Measurements from ENCODE around the gene YES1.

Gene YES1

DNA sequence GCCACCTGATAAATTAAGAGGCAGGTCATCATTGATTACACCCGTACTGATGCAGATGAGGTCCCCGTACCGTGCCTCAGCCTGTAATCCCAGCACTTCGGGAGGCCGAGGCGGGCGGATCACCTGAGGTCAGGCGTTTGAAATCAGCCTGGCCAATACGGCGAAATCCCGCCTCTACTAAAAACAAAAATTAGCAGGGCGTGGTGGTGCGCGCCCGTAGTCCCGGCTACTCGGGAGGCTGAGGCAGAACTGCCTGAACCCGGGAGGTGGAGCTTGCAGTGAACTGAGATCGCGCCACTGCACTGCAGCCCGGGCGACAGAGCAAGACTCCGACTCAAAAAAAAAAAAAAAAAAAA lies 98.9 kb downstream of the YES1 start:
- Histone ChIP-seq H3K27ac (ENCODE audit: low read length) (no peak overlapping the region), H3K9me3 (ENCODE audit: insufficient read depth, low read length) (no peaks in the 10 kb centered on the region), H3K9ac (ENCODE audit: low read length) (no peak overlapping the region; the same call in 1 of the 2 replicates), H3K4me1 (ENCODE audit: low read length) (peaks cover 5% of the 10 kb centered on the region), H3K4me3 (ENCODE audit: low read length) (peak overlapping the region; percentile 90), H3K36me3 (replicated peaks; ENCODE audit: low read depth, low read length) (peaks cover 9% of the 10 kb centered on the region), H2AFZ (ENCODE audit: low read depth, low read length) (peak overlapping the region; percentile 88), H3K4me2 (ENCODE audit: low read length) (peak overlapping the region; percentile 56), H3K79me2 (ENCODE audit: low read length) (peaks cover 39% of the 10 kb centered on the region), H3K27me3 (ENCODE audit: low read depth, low read length) (no peaks in the 10 kb centered on the region), H4K20me1 (ENCODE audit: insufficient read depth, low read length) (peaks cover 20% of the 10 kb centered on the region)
- TF ChIP-seq, protein P1, sequence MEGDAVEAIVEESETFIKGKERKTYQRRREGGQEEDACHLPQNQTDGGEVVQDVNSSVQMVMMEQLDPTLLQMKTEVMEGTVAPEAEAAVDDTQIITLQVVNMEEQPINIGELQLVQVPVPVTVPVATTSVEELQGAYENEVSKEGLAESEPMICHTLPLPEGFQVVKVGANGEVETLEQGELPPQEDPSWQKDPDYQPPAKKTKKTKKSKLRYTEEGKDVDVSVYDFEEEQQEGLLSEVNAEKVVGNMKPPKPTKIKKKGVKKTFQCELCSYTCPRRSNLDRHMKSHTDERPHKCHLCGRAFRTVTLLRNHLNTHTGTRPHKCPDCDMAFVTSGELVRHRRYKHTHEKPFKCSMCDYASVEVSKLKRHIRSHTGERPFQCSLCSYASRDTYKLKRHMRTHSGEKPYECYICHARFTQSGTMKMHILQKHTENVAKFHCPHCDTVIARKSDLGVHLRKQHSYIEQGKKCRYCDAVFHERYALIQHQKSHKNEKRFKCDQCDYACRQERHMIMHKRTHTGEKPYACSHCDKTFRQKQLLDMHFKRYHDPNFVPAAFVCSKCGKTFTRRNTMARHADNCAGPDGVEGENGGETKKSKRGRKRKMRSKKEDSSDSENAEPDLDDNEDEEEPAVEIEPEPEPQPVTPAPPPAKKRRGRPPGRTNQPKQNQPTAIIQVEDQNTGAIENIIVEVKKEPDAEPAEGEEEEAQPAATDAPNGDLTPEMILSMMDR (IDR thresholded peaks at IDR 0.05; ENCODE audit: low read depth, low read length): no peak
- TF ChIP-seq EZH2phosphoT487 (IDR thresholded peaks at IDR 0.05; ENCODE audit: low read depth): no peak

DNA sequence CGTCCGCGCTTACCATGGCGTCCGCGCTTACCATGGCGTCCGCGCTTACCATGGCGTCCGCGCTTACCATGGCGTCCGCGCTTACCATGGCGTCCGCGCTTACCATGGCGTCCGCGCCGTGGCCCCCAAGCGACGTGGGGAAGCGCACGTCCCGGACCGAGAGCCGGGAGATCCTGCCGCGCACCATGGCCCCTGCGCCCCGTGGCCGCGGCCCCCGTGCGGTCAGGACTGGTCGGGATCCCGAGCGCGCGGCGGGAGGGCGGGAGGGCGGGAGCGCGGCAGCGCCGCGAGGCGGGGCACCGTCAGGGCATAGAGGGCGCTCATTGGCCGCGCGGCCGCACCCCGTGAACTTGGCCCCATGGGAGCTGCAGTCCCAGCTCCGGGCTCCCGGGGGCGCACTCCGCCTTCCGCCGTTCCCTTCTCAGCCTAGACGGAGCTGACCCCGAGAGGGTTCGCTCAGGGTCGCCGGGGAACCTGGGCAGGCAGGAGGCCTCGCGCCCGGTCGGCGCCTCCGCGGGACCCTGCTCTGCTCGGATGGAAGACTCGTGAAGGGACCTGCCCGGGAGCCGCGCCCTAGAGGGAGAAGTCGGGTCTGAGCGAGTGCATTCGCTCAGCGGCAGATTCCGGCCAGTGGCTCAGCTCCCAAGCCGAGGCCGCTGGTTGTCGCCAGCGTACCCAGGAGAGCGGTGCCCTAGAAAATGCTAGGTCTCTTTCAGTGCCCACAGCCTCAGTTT lies 99.5 kb downstream of the YES1 start, which contains the start of gene ENOSF1:
Gene ENOSF1 (minus strand): TSS at position 230 of the 734 bp plus-strand sequence. CDS start 43 bp downstream, at position 187.
- TF ChIP-seq, protein P1 (IDR thresholded peaks at IDR 0.05; ENCODE audit: low read depth, low read length): peak; percentile 61
- no peak for TF ChIP-seq EZH2phosphoT487 (IDR thresholded peaks at IDR 0.05; ENCODE audit: low read depth)
- Histone ChIP-seq H3K27ac (ENCODE audit: low read length) (peak within 1 kb of the TSS; percentile 64), H3K9ac (ENCODE audit: low read length) (peak within 1 kb of the TSS; percentile 96)

DNA sequence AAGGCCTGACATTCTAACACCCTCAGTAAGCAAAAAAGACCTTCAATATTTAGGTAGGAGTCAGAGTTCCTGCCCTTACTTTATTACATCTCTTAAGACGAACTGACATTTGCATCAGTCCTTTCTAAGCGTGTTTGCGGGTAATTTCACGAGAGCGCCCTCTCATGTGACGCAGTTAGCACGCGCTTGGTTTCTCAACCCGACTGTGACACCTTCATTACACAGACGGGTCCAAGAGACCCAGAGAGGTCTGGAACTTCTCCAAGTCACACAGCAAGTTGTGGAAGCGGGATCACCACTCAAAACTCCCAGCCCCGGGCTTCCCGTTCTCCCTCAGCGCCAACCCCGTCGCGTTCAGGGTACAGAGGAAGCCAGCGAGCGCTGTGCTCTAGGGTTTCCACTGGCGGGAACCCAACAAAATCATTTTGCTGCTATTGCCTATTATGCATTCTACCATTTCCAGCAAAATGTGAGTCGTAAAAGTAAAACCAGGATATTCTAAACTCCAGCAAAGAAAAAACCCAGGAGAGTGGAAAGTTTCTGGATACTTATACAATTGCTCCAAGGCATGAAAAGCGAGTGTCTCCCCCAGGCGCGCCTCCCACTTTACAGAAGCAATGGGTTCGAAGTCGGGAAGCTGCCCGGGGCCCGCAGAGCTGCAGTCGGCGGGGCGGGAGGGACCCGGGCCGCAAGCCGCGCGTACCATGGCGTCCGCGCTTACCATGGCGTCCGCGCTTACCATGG lies 100.2 kb downstream of the YES1 start:
- peaks cover 45% of the 10 kb centered on the region for H3K79me2 ChIP-seq (ENCODE audit: low read length)
- peak overlapping the region; percentile 59 for H2AFZ ChIP-seq (ENCODE audit: low read depth, low read length)
- TF ChIP-seq EZH2phosphoT487 (IDR thresholded peaks at IDR 0.05; ENCODE audit: low read depth): no peak
- TF ChIP-seq, protein P1 (IDR thresholded peaks at IDR 0.05; ENCODE audit: low read depth, low read length): peak; percentile 45

More for the DNA sequence above, 99.5 kb downstream of the YES1 start, which contains the start of gene ENOSF1:
- Histone ChIP-seq H3K4me3 (ENCODE audit: low read length) (peak within 1 kb of the TSS; percentile 90), H2AFZ (ENCODE audit: low read depth, low read length) (peak within 1 kb of the TSS; percentile 88), H3K4me1 (ENCODE audit: low read length) (peaks cover 5% of the 10 kb centered on the region), H3K36me3 (replicated peaks; ENCODE audit: low read depth, low read length) (peaks cover 9% of the 10 kb centered on the region), H3K27me3 (ENCODE audit: low read depth, low read length) (no peaks in the 10 kb centered on the region), H3K9me3 (ENCODE audit: insufficient read depth, low read length) (no peaks in the 10 kb centered on the region), H3K4me2 (ENCODE audit: low read length) (peak within 1 kb of the TSS; percentile 99), H4K20me1 (ENCODE audit: insufficient read depth, low read length) (peaks cover 20% of the 10 kb centered on the region), H3K79me2 (ENCODE audit: low read length) (peaks cover 41% of the 10 kb centered on the region)

DNA sequence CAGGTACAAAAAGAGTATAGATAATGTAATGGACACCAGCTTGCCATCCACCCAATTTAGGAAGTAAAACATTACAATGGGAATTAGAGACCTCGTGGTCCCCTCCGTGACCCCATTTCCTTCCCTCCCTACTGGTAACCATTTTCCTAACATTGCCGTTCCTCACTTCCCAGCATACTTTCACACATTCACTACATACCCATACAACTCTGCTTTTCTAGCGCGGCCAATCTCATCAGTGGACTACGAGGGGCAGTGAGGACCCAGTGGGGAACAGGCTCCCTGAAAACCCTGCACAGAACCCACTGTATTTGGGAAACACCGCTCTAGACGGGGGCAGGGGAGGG lies 100.8 kb downstream of the YES1 start:
- Histone ChIP-seq H3K27ac (ENCODE audit: low read length) (peak overlapping the region; percentile 64), H3K79me2 (ENCODE audit: low read length) (peaks cover 47% of the 10 kb centered on the region), H3K36me3 (replicated peaks; ENCODE audit: low read depth, low read length) (peaks cover 9% of the 10 kb centered on the region), H3K27me3 (ENCODE audit: low read depth, low read length) (no peaks in the 10 kb centered on the region), H2AFZ (ENCODE audit: low read depth, low read length) (no peak overlapping the region; the same call in 1 of the 2 replicates), H4K20me1 (ENCODE audit: insufficient read depth, low read length) (peaks cover 20% of the 10 kb centered on the region), H3K9me3 (ENCODE audit: insufficient read depth, low read length) (no peaks in the 10 kb centered on the region), H3K4me2 (ENCODE audit: low read length) (peak overlapping the region; percentile 99), H3K9ac (ENCODE audit: low read length) (peak overlapping the region; percentile 96), H3K4me1 (ENCODE audit: low read length) (peaks cover 5% of the 10 kb centered on the region), H3K4me3 (ENCODE audit: low read length) (peak overlapping the region; percentile 90)
- no peak for TF ChIP-seq EZH2phosphoT487 (IDR thresholded peaks at IDR 0.05; ENCODE audit: low read depth)
- TF ChIP-seq, protein P1 (IDR thresholded peaks at IDR 0.05; ENCODE audit: low read depth, low read length): no peak

More for the DNA sequence above, 100.2 kb downstream of the YES1 start:
- peaks cover 9% of the 10 kb centered on the region for H3K36me3 ChIP-seq (replicated peaks; ENCODE audit: low read depth, low read length)
- H3K4me2 ChIP-seq (ENCODE audit: low read length): peak overlapping the region; percentile 99
- H3K9ac ChIP-seq (ENCODE audit: low read length): peak overlapping the region; percentile 96
- H3K9me3 ChIP-seq (ENCODE audit: insufficient read depth, low read length): no peaks in the 10 kb centered on the region
- H3K4me3 ChIP-seq (ENCODE audit: low read length): peak overlapping the region; percentile 90
- H4K20me1 ChIP-seq (ENCODE audit: insufficient read depth, low read length): peaks cover 20% of the 10 kb centered on the region
- peaks cover 5% of the 10 kb centered on the region for H3K4me1 ChIP-seq (ENCODE audit: low read length)
- H3K27me3 ChIP-seq (ENCODE audit: low read depth, low read length): no peaks in the 10 kb centered on the region
- peak overlapping the region; percentile 64 for H3K27ac ChIP-seq (ENCODE audit: low read length)

Measured in OCI-LY3 (cell line).